ENCODE results near the gene MRPS27. TPM values are rescaled to one million over a fixed set of nuclear protein-coding genes. Genes with fewer than 3 reads are reported as not detected.

MRPS27 gene
- total and polyA plus RNA-seq, 2 of the 4 experiments (the other 2 are of a cell fraction): 46.9 to 90.5 TPM

- no peak overlapping the region for H2AK9ac ChIP-seq (replicated peaks; ENCODE audit: low read depth, low read length, poor library complexity)
- in situ Hi-C loops (cut with MboI; ENCODE audit: low sequenced_read_pairs): no loop called here
- H3K9me1 ChIP-seq (ENCODE audit: insufficient read depth, low read length): peaks cover 2% of the 10 kb centered on the region; the same call in 1 of the 2 replicates
- H3K56ac ChIP-seq (ENCODE audit: extremely low read depth, insufficient read depth, low read length): no peak overlapping the region
- peaks cover 13% of the 10 kb centered on the region for H3K4me1 ChIP-seq (ENCODE audit: control insufficient read depth, insufficient read depth, low read length)
- H3K36me3 ChIP-seq (ENCODE audit: control insufficient read depth, insufficient read depth, low read length): no peaks in the 10 kb centered on the region
- no peak overlapping the region for H3K23ac ChIP-seq (ENCODE audit: low read depth, low read length)
- no TSS peak for BruUV-seq (replicated peaks)
- H2BK15ac ChIP-seq (ENCODE audit: low read depth, low read length): no peak overlapping the region
- dilution Hi-C loops (cut with HindIII; ENCODE audit: low sequenced_read_pairs, unreplicated experiment): no loop called here
- no peak overlapping the region for H2AFZ ChIP-seq (replicated peaks; ENCODE audit: low read length, poor library complexity)
- H4K20me1 ChIP-seq (ENCODE audit: insufficient read depth, low read length): 0 out of 2 replicates have a peak, but pooled peaks cover 4% of the 10 kb centered on the region
- H3K4ac ChIP-seq (ENCODE audit: low read depth, low read length): no peak overlapping the region
- H3K9ac ChIP-seq (ENCODE audit: low read depth, low read length): no peak overlapping the region
- no peak for DNase-seq
- intact Hi-C loops (cut with micrococcal nuclease): no loop called here
- H3K9me3 ChIP-seq (ENCODE audit: control insufficient read depth, insufficient read depth, low read length): no peaks in the 10 kb centered on the region
- H3K18ac ChIP-seq (ENCODE audit: low read depth, low read length): no peak overlapping the region
- no peak overlapping the region for H2BK20ac ChIP-seq (ENCODE audit: low read depth, low read length)
- no peak overlapping the region for H3K4me2 ChIP-seq (ENCODE audit: low read depth, low read length)
- H2BK5ac ChIP-seq (ENCODE audit: low read depth, low read length, poor library complexity, severe bottlenecking): no peak overlapping the region
- no peak for ATAC-seq (ENCODE audit: low read depth)
- POLR2A ChIA-PET (ENCODE audit: unreplicated experiment): no interaction called here
- H3K4me3 ChIP-seq (ENCODE audit: insufficient read depth, low read depth, low read length): no peak overlapping the region
- peaks cover 13 to 37% of the 10 kb centered on the region in 2 experiments for H3K79me1 ChIP-seq (ENCODE audit: low read depth in 1 of 2, low read length in 2 of 2)
- H3K27me3 ChIP-seq (ENCODE audit: control insufficient read depth, insufficient read depth, low read length): no peaks in the 10 kb centered on the region
- no peak overlapping the region for H3K14ac ChIP-seq (replicated peaks; ENCODE audit: low read depth, low read length)
- 88% methylated on average over 1 of the region's 1 CpG; no CpG with 5 or more reads in 1 of the 2 experiments for WGBS, 2 experiments (ENCODE audit: extremely low coverage in 2 of 2, insufficient read length in 1 of 2)
- CTCF ChIA-PET: no interaction called here
- no peak overlapping the region for H4K91ac ChIP-seq (ENCODE audit: insufficient read depth, low read depth, low read length)
- no peak overlapping the region for H2BK120ac ChIP-seq (ENCODE audit: low read depth, low read length)
- H2AK5ac ChIP-seq (ENCODE audit: low read depth, low read length): no peak overlapping the region
- no peak overlapping the region for H4K5ac ChIP-seq (ENCODE audit: low read depth, low read length)
- H3K27ac ChIP-seq (ENCODE audit: insufficient read depth, low read length): no peak overlapping the region
- TF ChIP-seq RCOR1 (IDR thresholded peaks at IDR 0.05; ENCODE audit: insufficient replicate concordance, low read length) (no peak), POLR2A (IDR thresholded peaks at IDR 0.05; ENCODE audit: low read depth, low read length) (no peak), NFE2L2 (IDR thresholded peaks at IDR 0.05; ENCODE audit: low read depth, low read length) (no peak), FOS (IDR thresholded peaks at IDR 0.05; ENCODE audit: low read depth, low read length) (no peak), CEBPB (IDR thresholded peaks at IDR 0.05; ENCODE audit: low read depth, low read length) (no peak), SMC3 (IDR thresholded peaks at IDR 0.05; ENCODE audit: low read depth, low read length) (no peak), CHD1 (IDR thresholded peaks at IDR 0.05; ENCODE audit: low read depth, low read length) (no peak), ELK1 (IDR thresholded peaks at IDR 0.05; ENCODE audit: borderline replicate concordance, low read depth, low read length) (no peak), MXI1 (IDR thresholded peaks at IDR 0.05; ENCODE audit: borderline replicate concordance, low read depth, low read length) (no peak), MAZ (IDR thresholded peaks at IDR 0.05; ENCODE audit: borderline replicate concordance, low read depth, low read length) (no peak)
- TF ChIP-seq, protein P1, sequence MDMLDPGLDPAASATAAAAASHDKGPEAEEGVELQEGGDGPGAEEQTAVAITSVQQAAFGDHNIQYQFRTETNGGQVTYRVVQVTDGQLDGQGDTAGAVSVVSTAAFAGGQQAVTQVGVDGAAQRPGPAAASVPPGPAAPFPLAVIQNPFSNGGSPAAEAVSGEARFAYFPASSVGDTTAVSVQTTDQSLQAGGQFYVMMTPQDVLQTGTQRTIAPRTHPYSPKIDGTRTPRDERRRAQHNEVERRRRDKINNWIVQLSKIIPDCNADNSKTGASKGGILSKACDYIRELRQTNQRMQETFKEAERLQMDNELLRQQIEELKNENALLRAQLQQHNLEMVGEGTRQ (IDR thresholded peaks at IDR 0.05; ENCODE audit: low read depth, low read length): no peak
- TF ChIP-seq, protein P2, sequence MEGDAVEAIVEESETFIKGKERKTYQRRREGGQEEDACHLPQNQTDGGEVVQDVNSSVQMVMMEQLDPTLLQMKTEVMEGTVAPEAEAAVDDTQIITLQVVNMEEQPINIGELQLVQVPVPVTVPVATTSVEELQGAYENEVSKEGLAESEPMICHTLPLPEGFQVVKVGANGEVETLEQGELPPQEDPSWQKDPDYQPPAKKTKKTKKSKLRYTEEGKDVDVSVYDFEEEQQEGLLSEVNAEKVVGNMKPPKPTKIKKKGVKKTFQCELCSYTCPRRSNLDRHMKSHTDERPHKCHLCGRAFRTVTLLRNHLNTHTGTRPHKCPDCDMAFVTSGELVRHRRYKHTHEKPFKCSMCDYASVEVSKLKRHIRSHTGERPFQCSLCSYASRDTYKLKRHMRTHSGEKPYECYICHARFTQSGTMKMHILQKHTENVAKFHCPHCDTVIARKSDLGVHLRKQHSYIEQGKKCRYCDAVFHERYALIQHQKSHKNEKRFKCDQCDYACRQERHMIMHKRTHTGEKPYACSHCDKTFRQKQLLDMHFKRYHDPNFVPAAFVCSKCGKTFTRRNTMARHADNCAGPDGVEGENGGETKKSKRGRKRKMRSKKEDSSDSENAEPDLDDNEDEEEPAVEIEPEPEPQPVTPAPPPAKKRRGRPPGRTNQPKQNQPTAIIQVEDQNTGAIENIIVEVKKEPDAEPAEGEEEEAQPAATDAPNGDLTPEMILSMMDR (conservative IDR thresholded peaks at IDR 0.05; ENCODE audit: low read depth, low read length): no peak
- no peak overlapping the region for H4K8ac ChIP-seq (ENCODE audit: low read depth in 2 of 2, low read length in 2 of 2)
Measured at GRCh38 chr5:72251386-72251785, 68.7 kb downstream of the MRPS27 start.
